Osteoblast (primary cell): ENCODE data around the gene ARHGAP6. TPM values are rescaled to one million over a fixed set of nuclear protein-coding genes. Genes with fewer than 3 reads are reported as not detected.

ENCODE experiments used
- DNase-seq: peaks from one replicate; pipeline ENCODE4 v3.0.0; 2011; ENCODE audit warnings: low spot score, mixed read lengths; ENCODE audit not compliant: insufficient read length; ENCODE audit errors: missing footprints
- H2AFZ ChIP-seq: 2 replicates; pipeline ENCODE4 v1.6.0; 2011; ENCODE audit warnings: mild to moderate bottlenecking, low read length
- H3K27ac ChIP-seq: 2 replicates; pipeline ENCODE4 v1.5.1; 2011; ENCODE audit warnings: mild to moderate bottlenecking, low read depth, low read length, moderate library complexity
- H3K27me3 ChIP-seq: 2 replicates; pipeline ENCODE4 v1.6.0; 2012; ENCODE audit warnings: mild to moderate bottlenecking, control low read depth, inconsistent platforms, low read length, moderate library complexity; ENCODE audit not compliant: insufficient read depth
- H3K36me3 ChIP-seq: 2 replicates; pipeline ENCODE4 v1.5.1; 2011; ENCODE audit warnings: mild to moderate bottlenecking, low read length, control low read depth, moderate library complexity; ENCODE audit not compliant: insufficient read depth
- H3K4me1 ChIP-seq: 2 replicates; pipeline ENCODE4 v1.5.1; 2011; ENCODE audit warnings: mild to moderate bottlenecking, low read length, control low read depth, moderate library complexity; ENCODE audit not compliant: insufficient read depth
- H3K4me2 ChIP-seq: 2 replicates; pipeline ENCODE4 v1.6.0; 2011; ENCODE audit warnings: mild to moderate bottlenecking, low read length; ENCODE audit not compliant: insufficient read depth
- H3K4me3 ChIP-seq: fragments of 200-600 bp; sonication (generic); 3 replicates; pipeline ENCODE4 v1.5.1; 2012; ENCODE audit warnings: mild to moderate bottlenecking, low read length, inconsistent platforms; ENCODE audit not compliant: insufficient read depth
- H3K79me2 ChIP-seq: 2 replicates; pipeline ENCODE4 v1.6.0; 2012; ENCODE audit warnings: mild to moderate bottlenecking, low read length, control low read depth, inconsistent platforms; ENCODE audit not compliant: insufficient read depth
- H3K9me3 ChIP-seq: 2 replicates; pipeline ENCODE4 v1.5.1; 2011; ENCODE audit warnings: low read depth, low read length, control low read depth
- H4K20me1 ChIP-seq: 2 replicates; pipeline ENCODE4 v1.6.0; 2012; ENCODE audit warnings: mild to moderate bottlenecking, low read length, control low read depth; ENCODE audit not compliant: insufficient read depth
- CTCF ChIP-seq: IDR thresholded peaks from 2 replicates; pipeline ENCODE4 v1.5.1; 2011; ENCODE audit warnings: mild to moderate bottlenecking, low read depth, low read length, moderate library complexity; ENCODE audit errors: extremely low read depth
- total RNA-seq: library from RNA; depleted of rRNA; stranded (reverse); fragments of >200 nt; gene quantifications from 2 replicates; pipeline ENCODE4 v1.2.3, GENCODE V29; 2012

ARHGAP6 gene
- total RNA-seq, 1 donor, result 2.2 TPM

- no peak for TF ChIP-seq CTCF
- H4K20me1 ChIP-seq, result no peaks in the 10 kb centered on the region
- no peaks in the 10 kb centered on the region for H3K36me3 ChIP-seq
Observed at GRCh38 chrX:11408783-11409182, 256.9 kb downstream of the ARHGAP6 start.

GRCh38 chrX:11408109-11408405 is 257.7 kb downstream of the ARHGAP6 start:
- Histone ChIP-seq H3K36me3 (no peaks in the 10 kb centered on the region), H3K4me3 (no peak overlapping the region), H3K27me3 (no peaks in the 10 kb centered on the region), H2AFZ (no peak overlapping the region), H3K4me1 (peaks cover 9% of the 10 kb centered on the region), H3K27ac (no peak overlapping the region), H4K20me1 (no peaks in the 10 kb centered on the region), H3K4me2 (no peak overlapping the region), H3K9me3 (no peaks in the 10 kb centered on the region), H3K79me2 (no peaks in the 10 kb centered on the region)
- no peak for TF ChIP-seq CTCF
- no peak for DNase-seq

More at GRCh38 chrX:11408783-11409182, 256.9 kb downstream of the ARHGAP6 start:
- H3K9me3 ChIP-seq, result no peaks in the 10 kb centered on the region
- DNase-seq, result no peak
- H3K4me2 ChIP-seq, result no peak overlapping the region
- no peaks in the 10 kb centered on the region for H3K79me2 ChIP-seq
- H3K4me3 ChIP-seq, result no peak overlapping the region
- H3K27ac ChIP-seq, result no peak overlapping the region
- H2AFZ ChIP-seq, result no peak overlapping the region
- H3K4me1 ChIP-seq, result peaks cover 15% of the 10 kb centered on the region
- no peaks in the 10 kb centered on the region for H3K27me3 ChIP-seq

- Histone ChIP-seq H3K79me2 (no peaks in the 10 kb centered on the region), H3K27ac (peak overlapping the region; percentile 60), H3K4me2 (no peak overlapping the region), H4K20me1 (no peaks in the 10 kb centered on the region), H3K4me1 (peaks cover 7% of the 10 kb centered on the region), H2AFZ (no peak overlapping the region), H3K36me3 (no peaks in the 10 kb centered on the region), H3K27me3 (no peaks in the 10 kb centered on the region), H3K4me3 (no peak overlapping the region), H3K9me3 (no peaks in the 10 kb centered on the region)
- no peak for TF ChIP-seq CTCF
- DNase-seq, result no peak
Observed at GRCh38 chrX:11407331-11408108, 258.2 kb downstream of the ARHGAP6 start.

- no peak overlapping the region for H3K4me3 ChIP-seq
- no peaks in the 10 kb centered on the region for H3K79me2 ChIP-seq
- no peak for TF ChIP-seq CTCF
- H3K9me3 ChIP-seq, result no peaks in the 10 kb centered on the region
- H3K4me2 ChIP-seq, result peak overlapping the region; percentile 23
- H3K27ac ChIP-seq, result peak overlapping the region; percentile 60
- H3K27me3 ChIP-seq, result no peaks in the 10 kb centered on the region
- no peaks in the 10 kb centered on the region for H4K20me1 ChIP-seq
- H2AFZ ChIP-seq, result peak overlapping the region; percentile 56
- no peaks in the 10 kb centered on the region for H3K36me3 ChIP-seq
- no peak for DNase-seq
- H3K4me1 ChIP-seq, result peaks cover 7% of the 10 kb centered on the region
Observed at GRCh38 chrX:11406109-11406765, 259.5 kb downstream of the ARHGAP6 start.
